ENCODE measurements around the gene CMSS1. TPM values are rescaled to one million over a fixed set of nuclear protein-coding genes. Genes with fewer than 3 reads are reported as not detected.

The CMSS1 gene
- total and polyA plus RNA-seq, 2 of the 13 experiments (the other 11 are each of a cell fraction or from before 2014, with no cell fraction given) = 6.4 to 48.7 TPM

- no peaks in the 10 kb centered on the region for H3K79me2 ChIP-seq (ENCODE audit: insufficient read depth, low read length)
- no peak overlapping the region for H2AFZ ChIP-seq (ENCODE audit: low read length)
- FAIRE-seq = no peak
- WGBS (ENCODE audit: low lambda C conversion rate) = 100% methylated on average over 1 of the region's 1 CpG
- TF ChIP-seq ZNF563 (CRISPR knock-in tag; IDR thresholded peaks at IDR 0.05) (no peak), CEBPB (IDR thresholded peaks at IDR 0.05; ENCODE audit: borderline replicate concordance, low read depth, low read length) (peak; percentile 35; the same call in 1 of the 2 replicates)
- H3K9me3 ChIP-seq (ENCODE audit: low read length) = peaks cover 6% of the 10 kb centered on the region
- CTCF ChIA-PET (ENCODE audit: low intra/inter-chr PET ratio, low total read pairs) = no interaction called here
- H3K4me3 ChIP-seq (replicated peaks in 1 of 3; ENCODE audit: insufficient read depth in 1 of 3, low read depth in 2 of 3, low read length in 3 of 3) = no peak overlapping the region
- H3K27me3 ChIP-seq (ENCODE audit: control insufficient read depth in 1 of 2, insufficient read depth in 2 of 2, low read length in 2 of 2) = no peaks in the 10 kb centered on the region
- BruUV-seq (replicated peaks) = no TSS peak
- H3K27ac ChIP-seq (ENCODE audit: extremely low read length, insufficient read depth, low read length) = no peak overlapping the region
- no peaks in the 10 kb centered on the region for H3K4me1 ChIP-seq (ENCODE audit: insufficient read depth, low read length)
- no peak for DNase-seq (ENCODE audit: low spot score)
- ATAC-seq = no peak
- POLR2A ChIA-PET = no interaction called here
- no peak overlapping the region for H3K9ac ChIP-seq (ENCODE audit: insufficient read depth, low read depth, low read length)
- no peak overlapping the region for H3K4me2 ChIP-seq (ENCODE audit: low read depth, low read length)
- H4K20me1 ChIP-seq (ENCODE audit: insufficient read depth, low read length) = no peaks in the 10 kb centered on the region
- peaks cover 0 to 11% of the 10 kb centered on the region in 2 experiments; a peak in 3 of 5 replicates for H3K36me3 ChIP-seq (replicated peaks in 1 of 2; ENCODE audit: control insufficient read depth in 1 of 2, insufficient read depth in 2 of 2, low read length in 2 of 2)
- intact Hi-C loops (cut with micrococcal nuclease; ENCODE audit: unreplicated experiment) = no loop called here
- in situ Hi-C loops (cut with HindIII; ENCODE audit: extremely low pct_ligation_motif_present, low pct_unique_long_range_greater_than_20kb) = no loop called here
Observed at GRCh38 chr3:100150473-100150872, 332.8 kb downstream of the CMSS1 start.

GRCh38 chr3:100151024-100151707 is 333.5 kb downstream of the CMSS1 start:
- ATAC-seq = no peak
- no peak overlapping the region for H3K27ac ChIP-seq (ENCODE audit: extremely low read length, insufficient read depth, low read length)
- in situ Hi-C loops (cut with HindIII; ENCODE audit: extremely low pct_ligation_motif_present, low pct_unique_long_range_greater_than_20kb) (no loop called here), intact Hi-C loops (cut with micrococcal nuclease; ENCODE audit: unreplicated experiment) (no loop called here)
- H3K36me3 ChIP-seq (replicated peaks in 1 of 2; ENCODE audit: control insufficient read depth in 1 of 2, insufficient read depth in 2 of 2, low read length in 2 of 2) = peaks cover 0 to 11% of the 10 kb centered on the region in 2 experiments; a peak in 3 of 5 replicates
- no peak for TF ChIP-seq AGO2 (optimal IDR thresholded peaks at IDR 0.05; ENCODE audit: low read depth, low read length)
- TF ChIP-seq PCBP1 (IDR thresholded peaks at IDR 0.05; ENCODE audit: borderline replicate concordance, low read depth, low read length) = no peak
- TF ChIP-seq ZNF589 (CRISPR knock-in tag; conservative IDR thresholded peaks at IDR 0.05) = no peak
- ChIA-PET POLR2A (no interaction called here), CTCF (ENCODE audit: low intra/inter-chr PET ratio, low total read pairs) (no interaction called here)
- no peaks in the 10 kb centered on the region for H3K79me2 ChIP-seq (ENCODE audit: insufficient read depth, low read length)
- 94% methylated on average over 8 of the region's 8 CpGs for WGBS (ENCODE audit: low lambda C conversion rate)
- H2AFZ ChIP-seq (ENCODE audit: low read length) = no peak overlapping the region
- no peak overlapping the region for H3K4me2 ChIP-seq (ENCODE audit: low read depth, low read length)
- FAIRE-seq = no peak
- no peaks in the 10 kb centered on the region for H3K27me3 ChIP-seq (ENCODE audit: control insufficient read depth in 1 of 2, insufficient read depth in 2 of 2, low read length in 2 of 2)
- no peak for DNase-seq (ENCODE audit: low spot score)
- no TSS peak for BruUV-seq (replicated peaks)
- H3K9ac ChIP-seq (ENCODE audit: insufficient read depth, low read depth, low read length) = no peak overlapping the region
- no peaks in the 10 kb centered on the region for H3K4me1 ChIP-seq (ENCODE audit: insufficient read depth, low read length)
- no peak overlapping the region for H3K4me3 ChIP-seq (replicated peaks in 1 of 3; ENCODE audit: insufficient read depth in 1 of 3, low read depth in 2 of 3, low read length in 3 of 3)
- H4K20me1 ChIP-seq (ENCODE audit: insufficient read depth, low read length) = no peaks in the 10 kb centered on the region
- peaks cover 12% of the 10 kb centered on the region for H3K9me3 ChIP-seq (ENCODE audit: low read length)

Data from HepG2 (cell line).